GM10266 (cell line): ENCODE measurements around the gene NEDD4.
"Not testable (repeated sequence)": the region's sequence is repeated elsewhere in the genome, so short reads cannot be mapped to it uniquely, and the experiment has no call there.

Source experiments
- DNase-seq: peaks from one replicate; pipeline ENCODE4 v3.0.0; 2012; ENCODE audit errors: extremely low spot score
- CTCF ChIP-seq: IDR thresholded peaks from 2 replicates; pipeline ENCODE4 v1.5.1; 2012; ENCODE audit warnings: mild to moderate bottlenecking, low read depth; ENCODE audit not compliant: control insufficient read depth, insufficient read depth; ENCODE audit errors: missing control alignments

The NEDD4 gene

DNA sequence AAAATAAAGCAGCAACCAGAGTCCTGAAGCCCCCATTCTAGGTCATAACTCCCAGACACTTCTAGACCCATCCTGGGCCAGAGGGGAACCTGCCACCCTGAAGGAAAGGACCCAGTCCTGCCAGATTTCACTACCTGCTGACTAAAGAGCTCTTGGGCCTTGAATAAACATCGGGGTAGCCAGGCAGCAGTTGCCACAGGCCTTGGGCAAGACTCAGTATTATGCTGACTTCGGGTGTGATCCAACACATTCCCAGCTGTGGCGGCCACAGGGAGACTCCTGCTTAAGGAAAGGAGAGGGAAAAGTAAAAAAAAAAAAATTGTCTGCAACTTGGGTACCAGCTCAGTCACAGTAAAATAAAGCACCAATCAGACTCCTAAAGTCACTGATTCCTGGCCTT is 23.8 kb downstream of the NEDD4 start:
- DNase-seq = no peak
- TF ChIP-seq CTCF = no peak

- DNase-seq = no peak
- no peak for TF ChIP-seq CTCF
Observed at GRCh38 chr15:55968923-55969322, 24.5 kb downstream of the NEDD4 start.

GRCh38 chr15:55965091-55965490 is 28.3 kb downstream of the NEDD4 start:
- no peak for TF ChIP-seq CTCF
- no peak for DNase-seq

DNA sequence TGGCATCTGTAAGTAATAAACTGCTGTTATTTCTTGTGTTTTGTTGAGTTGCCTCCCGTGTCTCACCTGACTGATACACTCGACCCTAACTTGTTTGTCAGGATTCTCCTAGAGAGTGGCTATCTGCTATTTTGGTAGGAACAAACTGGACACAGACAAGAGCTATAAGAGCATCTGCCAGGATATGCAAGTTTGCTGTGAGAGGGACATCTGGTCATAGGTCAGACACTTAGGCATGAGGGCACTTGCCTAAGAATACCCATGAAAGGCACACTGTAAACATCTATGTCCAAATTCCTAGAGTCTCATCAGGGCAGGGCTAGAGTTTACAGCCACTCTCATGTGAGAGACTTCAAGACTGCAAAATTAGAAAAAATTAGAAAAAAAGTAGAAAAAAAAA is 32.5 kb downstream of the NEDD4 start:
- DNase-seq = no peak
- TF ChIP-seq CTCF = no peak

- DNase-seq = no peak
- no peak for TF ChIP-seq CTCF
Observed at GRCh38 chr15:55959744-55960447, 33.5 kb downstream of the NEDD4 start.

DNA sequence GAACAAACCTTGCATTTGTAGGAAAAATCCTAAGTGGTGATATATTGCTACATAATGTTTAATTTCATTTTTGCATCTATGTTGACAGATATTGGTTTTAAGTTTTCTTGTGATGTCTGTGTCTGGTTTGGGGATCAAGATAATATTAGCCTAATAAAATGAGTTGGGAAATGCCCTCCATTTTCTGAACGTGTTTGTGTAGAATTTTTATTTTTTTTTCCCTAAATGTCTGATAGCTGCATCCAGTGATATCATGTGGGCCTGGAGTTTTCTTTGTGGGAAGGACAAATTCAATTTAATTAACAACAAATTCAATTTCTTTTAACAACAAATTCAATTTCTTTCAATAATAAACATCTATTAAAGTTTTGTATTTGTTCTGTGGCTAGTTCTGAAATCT is 35.1 kb downstream of the NEDD4 start:
- no peak for TF ChIP-seq CTCF
- DNase-seq = no peak

DNA sequence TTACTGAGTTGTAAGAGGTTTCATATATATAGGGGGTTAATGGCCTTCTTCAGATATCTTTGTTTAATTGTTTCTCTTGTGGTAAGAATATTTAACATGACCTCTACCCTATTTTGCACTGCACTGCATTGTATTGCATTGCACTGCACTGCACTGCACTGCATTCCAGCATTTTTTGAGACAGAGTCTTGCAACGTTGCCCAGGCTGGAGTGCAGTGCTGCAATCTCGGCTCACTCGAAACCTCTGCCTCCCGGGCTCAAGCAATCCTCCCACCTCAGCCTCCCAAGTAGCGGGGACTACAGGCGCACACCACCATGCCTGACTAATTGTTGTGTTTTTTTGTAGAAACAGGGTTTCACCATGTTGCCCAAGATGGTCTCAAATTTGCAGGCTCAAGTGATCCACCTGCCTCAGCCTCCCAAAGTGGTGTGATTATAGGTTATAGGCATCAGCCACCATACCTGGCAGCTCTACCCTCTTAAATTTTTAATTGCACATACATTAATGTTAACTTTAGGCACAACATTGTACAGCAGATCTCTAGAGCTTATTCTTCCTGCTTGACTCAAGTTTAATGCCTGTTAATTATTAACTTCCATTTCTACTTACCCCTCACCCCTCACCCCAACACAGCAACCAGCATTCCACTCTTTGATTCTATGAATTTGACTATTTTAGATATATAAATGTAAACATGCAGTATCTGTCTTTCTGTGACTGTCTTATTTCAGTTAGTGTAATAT is 38.4 kb downstream of the NEDD4 start:
- DNase-seq = no peak
- no peak for TF ChIP-seq CTCF

DNA sequence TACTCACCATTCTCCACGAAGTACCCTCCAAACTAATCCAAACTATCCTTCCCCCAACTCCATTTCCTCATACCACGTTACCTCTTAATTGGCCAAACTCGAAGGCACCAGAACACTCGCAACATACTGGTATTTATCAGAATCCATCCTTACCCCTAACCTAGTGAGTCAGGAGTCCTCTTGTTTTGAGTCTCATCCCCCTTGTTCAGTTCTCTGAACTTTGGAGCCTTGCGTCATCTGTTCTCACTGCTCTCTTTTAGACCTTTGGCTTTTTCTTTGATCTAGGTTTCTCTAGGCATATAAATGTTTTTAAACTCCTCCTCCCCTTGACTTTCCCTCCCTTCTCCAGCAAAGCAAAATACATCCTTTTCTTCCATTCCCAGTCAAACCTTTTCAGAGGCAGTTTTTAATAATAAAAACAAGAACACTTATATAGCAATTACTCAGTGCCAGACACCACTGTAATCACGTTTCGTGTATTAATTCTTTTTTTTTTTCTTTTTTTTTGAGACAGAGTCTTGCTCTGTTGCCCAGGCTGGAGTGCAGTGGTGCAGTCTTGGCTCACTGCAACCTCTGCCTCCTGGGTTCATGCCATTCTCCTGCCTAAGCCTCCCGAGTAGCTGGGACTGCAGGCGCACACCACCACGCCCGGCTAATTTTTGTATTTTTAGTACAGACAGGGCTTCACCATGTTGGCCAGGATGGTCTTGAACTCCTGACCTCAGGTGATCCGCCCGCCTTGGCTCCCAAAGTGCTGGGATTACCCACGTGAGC is 40.7 kb downstream of the NEDD4 start:
- not testable (repeated sequence) for DNase-seq

GRCh38 chr15:55944606-55945005 is 48.8 kb downstream of the NEDD4 start:
- not testable (repeated sequence) for DNase-seq
